Spleen (tissue), 11 donors: ENCODE results near the gene WDR82. TPM values are rescaled to one million over a fixed set of nuclear protein-coding genes. Genes with fewer than 3 reads are reported as not detected.

Experiments used
- DNase-seq: peaks from one replicate; pipeline ENCODE4 v3.0.0-alpha.2; 2020
- H3K27ac ChIP-seq, 8 donors: fragments of 200-600 bp; sonication (generic) in 7 of 8; 1 replicate in 4 of 8; 2 replicates in 4 of 8; pipeline versions ENCODE4 v1.5.0 to v1.8.0; 2016 to 2021; ENCODE audit warnings: inconsistent platforms in 4 of 8, mild to moderate bottlenecking in 4 of 8, moderate library complexity in 1 of 8
- H3K27me3 ChIP-seq, 7 donors: fragments of 200-600 bp; sonication (generic) in 6 of 7; replicated peaks in 1 of 7; 1 replicate in 4 of 7; 2 replicates in 3 of 7; pipeline versions ENCODE4 v1.5.0 to v1.8.0; 2016 to 2021; ENCODE audit warnings: inconsistent platforms in 3 of 7, mild to moderate bottlenecking in 1 of 7
- H3K36me3 ChIP-seq, 6 donors: fragments of 200-600 bp; sonication (generic) in 5 of 6; 1 replicate in 4 of 6; 2 replicates in 2 of 6; pipeline versions ENCODE4 v1.5.0 to v1.8.0; 2016 to 2021; ENCODE audit warnings: inconsistent platforms in 2 of 6
- H3K4me1 ChIP-seq, 6 donors: fragments of 200-600 bp; sonication (generic) in 5 of 6; 1 replicate in 3 of 6; 2 replicates in 3 of 6; pipeline versions ENCODE4 v1.5.0 to v1.8.0; 2016 to 2021; ENCODE audit warnings: inconsistent platforms in 3 of 6
- H3K4me3 ChIP-seq, 8 donors: fragments of 200-600 bp; sonication (generic) in 7 of 8; 1 replicate in 4 of 8; 2 replicates in 4 of 8; pipeline versions ENCODE4 v1.5.0 to v1.8.0; 2016 to 2021; ENCODE audit warnings: inconsistent platforms in 4 of 8, mild to moderate bottlenecking in 4 of 8, moderate library complexity in 2 of 8
- H3K9me3 ChIP-seq, 8 donors: fragments of 200-600 bp; sonication (generic) in 7 of 8; 1 replicate in 4 of 8; 2 replicates in 4 of 8; pipeline versions ENCODE4 v1.5.0 to v1.8.0; 2016 to 2021; ENCODE audit warnings: inconsistent platforms in 4 of 8
- POLR2A ChIP-seq, 3 donors: fragments of 450-650 bp; IDR thresholded peaks; one replicate each; pipeline ENCODE4 v1.5.1; 2017; ENCODE audit warnings: antibody characterized with exemption in 3 of 3, mild to moderate bottlenecking in 1 of 3
- POLR2AphosphoS5 ChIP-seq, 3 donors: sonication (generic); formaldehyde crosslinking; IDR thresholded peaks; one replicate each; pipeline ENCODE4 v1.5.1; 2017; ENCODE audit warnings: antibody characterized with exemption in 3 of 3
- WGBS, 5 donors: extraction: QIAGEN DNeasy Blood & Tissue Kit in 3 of 5; methylation state at CpG; one replicate each; pipeline versions ENCODE4 v1.1.5 to v1.1.7; 2013 to 2018; 5-methylcytosine and 5-hydroxymethylcytosine counted together
- intact Hi-C: fragments of 100-400 bp; cut with DNase I; formaldehyde crosslinking; loops from one replicate; pipeline ENCODE4 v1.15.0; 2023; ENCODE audit warnings: low total_unique reads
- polyA plus RNA-seq, 3 donors: library from polyadenylated mRNA; stranded (reverse); fragments of 200-250 nt; gene quantifications; one replicate each; pipeline ENCODE4 v1.2.1, GENCODE V29; 2013
- total RNA-seq, 7 donors: library from RNA; depleted of rRNA in 3 of 7; stranded (reverse); fragments of >200 nt in 3 of 7; fragmentation: NEBNext Ultra II Directional in 4 of 7; extraction: Animal tissue kit (Norgen Biotek cat#: 25700) in 4 of 7; gene quantifications; one replicate each; pipeline versions ENCODE4 v1.1.0 to v1.2.1, GENCODE V29; 2016 to 2021
- TF ChIP-seq, protein P1 (sequence below), 11 experiments: fragments of 200-600 bp in 7 of 11; fragments of 450-650 bp in 4 of 11; sonication (generic) in 4 of 11; IDR thresholded peaks in 8 of 11; conservative IDR thresholded peaks in 3 of 11; 1 replicate in 7 of 11; 2 replicates in 4 of 11; pipeline versions ENCODE4 v1.4.0 to v1.8.0; 2016 to 2021; ENCODE audit warnings: antibody characterized with exemption in 11 of 11, inconsistent platforms in 4 of 11, mild to moderate bottlenecking in 1 of 11
- donor health status: healthy with polysubstance abuse.
- donor health status: DM: no; HTN: no; CAD: no; lungs with moderate emphysema.
- donor health status: DM: no; HTN: no; CAD: no.
- donor health status: Bipolar disorder and iron deficiency.
- donor health status: healthy.
- donor health status: DM: no; HTN: no; CAD: no.
- donor health status: DM: yes; HTN: yes; CAD: no.

Gene WDR82
- total and polyA plus RNA-seq, 10 donors: 20.9 to 80.6 (median 66.4) TPM

DNA sequence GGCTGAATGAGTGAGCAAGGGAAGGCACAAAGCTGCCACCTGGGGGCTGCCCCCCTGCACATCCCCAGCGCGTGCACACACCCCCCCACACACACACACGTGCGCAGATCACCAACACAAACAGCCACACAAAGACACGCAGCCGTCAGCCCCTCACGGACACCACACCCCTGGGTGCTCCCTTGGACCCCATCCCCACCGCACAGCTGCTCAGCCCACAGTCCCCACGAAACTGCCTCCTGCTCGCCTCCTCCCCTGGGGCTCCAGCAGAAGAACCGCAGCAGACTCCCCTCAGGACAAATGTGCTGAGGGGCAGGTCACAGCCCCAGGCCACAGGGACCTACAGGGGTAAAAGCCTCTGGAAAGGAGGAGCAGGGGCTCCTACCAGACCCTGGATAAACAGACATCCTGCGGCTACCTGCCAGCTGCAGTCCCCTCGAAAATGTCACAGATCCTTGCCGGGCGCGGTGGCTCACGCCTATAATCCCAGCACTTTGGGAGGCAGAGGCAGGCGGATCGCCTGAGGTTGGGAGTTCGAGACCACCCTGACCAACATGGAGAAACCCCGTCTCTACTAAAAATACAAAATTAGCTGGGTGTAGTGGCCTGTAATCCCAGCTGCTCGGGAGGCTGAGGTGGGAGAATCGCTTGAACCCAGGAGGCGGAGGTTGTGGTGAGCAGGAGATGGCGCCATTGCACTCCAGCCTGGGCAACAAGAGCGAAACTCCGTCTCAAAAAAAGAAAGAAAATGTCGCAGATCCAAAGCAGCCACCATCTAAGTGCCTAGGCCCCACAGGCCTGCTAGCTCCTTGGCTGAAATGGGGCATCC is 46.0 kb downstream of the WDR82 start:
- H3K4me1 ChIP-seq: peaks cover 14 to 75% (median 57%) of the 10 kb centered on the region in 6 donors
- intact Hi-C loops: loop anchor here (5.0 kb wide), 1 partner anchor 105 kb away; no protein-coding TSS in a partner anchor

DNA sequence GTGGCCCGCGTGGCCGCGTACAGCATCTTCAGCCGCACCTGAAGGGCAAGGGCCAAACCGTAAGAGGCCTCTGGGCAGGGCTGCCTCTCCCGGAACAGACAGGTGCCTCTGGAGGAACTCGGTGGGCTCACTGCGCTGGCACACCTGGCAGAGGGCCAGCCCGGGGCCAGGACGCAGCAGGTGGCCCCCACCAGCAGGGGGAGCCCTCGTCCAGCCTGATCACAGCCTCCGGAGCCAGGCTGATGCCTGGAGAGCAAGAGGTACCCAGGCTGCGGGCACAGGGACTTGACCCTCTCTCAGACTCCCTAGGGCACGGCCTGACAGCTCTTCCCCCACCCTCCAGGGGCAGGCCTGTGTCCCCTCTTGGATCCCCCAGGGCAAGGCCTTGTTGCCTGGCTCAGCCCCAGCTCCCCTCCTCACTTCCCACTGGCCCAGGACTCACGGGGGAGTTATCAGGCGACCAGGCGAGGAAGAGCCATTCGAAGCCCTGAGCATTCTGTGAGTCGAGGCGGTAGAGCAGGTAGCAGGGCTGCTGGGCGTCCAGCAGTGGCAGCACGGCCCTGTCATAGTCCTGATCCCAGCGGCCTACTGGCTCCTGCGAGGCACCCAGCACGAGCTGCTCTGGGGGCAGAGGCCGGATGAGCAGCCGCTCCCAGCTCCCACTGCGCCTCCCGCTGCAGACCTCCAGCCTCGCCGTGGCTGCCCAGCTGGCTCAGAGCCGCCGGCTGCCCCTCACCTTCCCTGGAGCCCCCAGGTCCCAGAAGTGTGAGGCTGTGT is 46.8 kb downstream of the WDR82 start:
- Histone ChIP-seq H3K9me3 (no peaks in the 10 kb centered on the region), H3K36me3 (peaks cover 6 to 92% (median 54%) of the 10 kb centered on the region in 6 donors), H3K27ac (peak overlapping the region in 3 of 8 donors; percentile 36 to 51 (median 51)), H3K4me1 (peaks cover 7 to 75% (median 55%) of the 10 kb centered on the region in 6 donors), H3K4me3 (no peak overlapping the region), H3K27me3 (no peaks in the 10 kb centered on the region)
- intact Hi-C loops: loop anchor here (5.0 kb wide), 1 partner anchor 106 kb away; no protein-coding TSS in a partner anchor
- peak; percentile 96 for DNase-seq
- WGBS, 5 donors: 64 to 81% (median 64%) methylated on average over 20 to 34 of the region's 34 CpGs
- TF ChIP-seq, protein P1, sequence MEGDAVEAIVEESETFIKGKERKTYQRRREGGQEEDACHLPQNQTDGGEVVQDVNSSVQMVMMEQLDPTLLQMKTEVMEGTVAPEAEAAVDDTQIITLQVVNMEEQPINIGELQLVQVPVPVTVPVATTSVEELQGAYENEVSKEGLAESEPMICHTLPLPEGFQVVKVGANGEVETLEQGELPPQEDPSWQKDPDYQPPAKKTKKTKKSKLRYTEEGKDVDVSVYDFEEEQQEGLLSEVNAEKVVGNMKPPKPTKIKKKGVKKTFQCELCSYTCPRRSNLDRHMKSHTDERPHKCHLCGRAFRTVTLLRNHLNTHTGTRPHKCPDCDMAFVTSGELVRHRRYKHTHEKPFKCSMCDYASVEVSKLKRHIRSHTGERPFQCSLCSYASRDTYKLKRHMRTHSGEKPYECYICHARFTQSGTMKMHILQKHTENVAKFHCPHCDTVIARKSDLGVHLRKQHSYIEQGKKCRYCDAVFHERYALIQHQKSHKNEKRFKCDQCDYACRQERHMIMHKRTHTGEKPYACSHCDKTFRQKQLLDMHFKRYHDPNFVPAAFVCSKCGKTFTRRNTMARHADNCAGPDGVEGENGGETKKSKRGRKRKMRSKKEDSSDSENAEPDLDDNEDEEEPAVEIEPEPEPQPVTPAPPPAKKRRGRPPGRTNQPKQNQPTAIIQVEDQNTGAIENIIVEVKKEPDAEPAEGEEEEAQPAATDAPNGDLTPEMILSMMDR (IDR thresholded peaks at IDR 0.05 in 8 of 11, conservative IDR thresholded peaks at IDR 0.05 in 3 of 11): peak; percentile 89 to 98 (median 94)
- TF ChIP-seq POLR2AphosphoS5 (IDR thresholded peaks at IDR 0.05) (peak; percentile 77 to 94 (median 86)), POLR2A (IDR thresholded peaks at IDR 0.05) (no peak)

More for the DNA sequence above, 46.0 kb downstream of the WDR82 start:
- Histone ChIP-seq H3K9me3 (no peaks in the 10 kb centered on the region), H3K27ac (peak overlapping the region in 3 of 8 donors; percentile 36 to 51 (median 51)), H3K27me3 (no peaks in the 10 kb centered on the region), H3K4me3 (no peak overlapping the region), H3K36me3 (peaks cover 6 to 85% (median 54%) of the 10 kb centered on the region in 6 donors)
- TF ChIP-seq, protein P1 (IDR thresholded peaks at IDR 0.05 in 8 of 11, conservative IDR thresholded peaks at IDR 0.05 in 3 of 11): peak in 4 of 11 experiments; percentile 5 to 31 (median 20)
- TF ChIP-seq POLR2AphosphoS5 (IDR thresholded peaks at IDR 0.05) (no peak), POLR2A (IDR thresholded peaks at IDR 0.05) (no peak)
- DNase-seq: no peak
- 84 to 86% (median 84%) methylated on average over 27 to 28 of the region's 28 CpGs for WGBS, 5 donors

- intact Hi-C loops: loop anchor here (5.0 kb wide), 1 partner anchor 106 kb away; no protein-coding TSS in a partner anchor
- peaks cover 6 to 92% (median 54%) of the 10 kb centered on the region in 6 donors for H3K36me3 ChIP-seq
Measured at GRCh38 chr3:52230889-52231499, 47.5 kb downstream of the WDR82 start.

More at GRCh38 chr3:52230889-52231499, 47.5 kb downstream of the WDR82 start:
- Histone ChIP-seq H3K4me1 (peaks cover 3 to 75% (median 55%) of the 10 kb centered on the region in 6 donors), H3K9me3 (no peaks in the 10 kb centered on the region), H3K27me3 (no peaks in the 10 kb centered on the region), H3K27ac (peak overlapping the region in 3 of 8 donors; percentile 36 to 51 (median 51)), H3K4me3 (no peak overlapping the region)
- WGBS, 5 donors: 78 to 95% (median 92%) methylated on average over 11 to 16 of the region's 16 CpGs
- DNase-seq: no peak
- no peak for TF ChIP-seq POLR2A (IDR thresholded peaks at IDR 0.05)
- TF ChIP-seq, protein P1 (IDR thresholded peaks at IDR 0.05 in 8 of 11, conservative IDR thresholded peaks at IDR 0.05 in 3 of 11): no peak
- TF ChIP-seq POLR2AphosphoS5 (IDR thresholded peaks at IDR 0.05): no peak
